GM12878 (cell line): ENCODE measurements around the gene CRX. TPM values are rescaled to one million over a fixed set of nuclear protein-coding genes. Genes with fewer than 3 reads are reported as not detected.

Source experiments
- ATAC-seq: fragments of 200-7000 bp; cut with Tn5 transposase; 3 replicates; pipeline ENCODE4 v1.9.1; 2020; ENCODE audit warnings: mild to moderate bottlenecking, moderate library complexity
- BruUV-seq: library from RNA; stranded (reverse); fragments of 400-500 nt; replicated peaks from 2 replicates; lab custom pipeline; 2021; lab: Mats Ljungman, UMichigan
- CTCF ChIA-PET: fragments of 300-600 bp; sonication (Branson Sonifier 250); formaldehyde crosslinking; extraction: SDS; loops from one replicate; lab custom pipeline; 2021; ENCODE audit warnings: inconsistent platforms; lab: Yijun Ruan, JAX
- POLR2A ChIA-PET: fragments of 350-600 bp; formaldehyde crosslinking; extraction: SDS; loops from one replicate; lab custom pipeline; 2021; ENCODE audit warnings: inconsistent platforms; lab: Charles Lee
- RAD21 ChIA-PET: fragments of 300-600 bp; sonication (Branson Sonifier 250); formaldehyde crosslinking; loops from one replicate; lab custom pipeline; 2023; ENCODE audit warnings: antibody characterized with exemption; ENCODE audit not compliant: unreplicated experiment; lab: Charles Lee
- SMC1A ChIA-PET: fragments of 300-600 bp; sonication (Branson Sonifier 250); formaldehyde crosslinking; loops from one replicate; lab custom pipeline; 2023; ENCODE audit not compliant: unreplicated experiment, uncharacterized antibody; lab: Charles Lee
- DNase-seq: peaks from one replicate; pipeline ENCODE4 v3.0.0-alpha.2; 2011; ENCODE audit warnings: low read depth, low spot score
- FAIRE-seq: peaks from 3 replicates; lab custom pipeline; 2011; peaks lifted over from hg19 to GRCh38; lab: Jason Lieb, UNC
- H2AFZ ChIP-seq: 2 replicates; pipeline ENCODE4 v1.6.0; 2011; ENCODE audit warnings: low read depth, low read length, control low read depth; ENCODE audit not compliant: control insufficient read depth
- H3K27ac ChIP-seq: 2 replicates; pipeline ENCODE4 v1.5.1; 2011; ENCODE audit warnings: control low read depth; ENCODE audit not compliant: control insufficient read depth, insufficient read depth
- H3K27me3 ChIP-seq, 2 experiments: replicated peaks in 1 of 2; 2 replicates each; pipeline versions ENCODE4 v1.6.0 to v1.6.1; 2011; ENCODE audit warnings: low read length in 1 of 2; ENCODE audit not compliant: control insufficient read depth in 2 of 2, insufficient read depth in 2 of 2
- H3K36me3 ChIP-seq, 2 experiments: 2 replicates each; pipeline ENCODE4 v1.5.1; 2011; ENCODE audit warnings: low read length in 1 of 2; ENCODE audit not compliant: control insufficient read depth in 2 of 2, insufficient read depth in 2 of 2
- H3K4me1 ChIP-seq: 2 replicates; pipeline ENCODE4 v1.6.1; 2011; ENCODE audit warnings: mild to moderate bottlenecking, low read length, moderate library complexity, mixed read lengths; ENCODE audit not compliant: control insufficient read depth, insufficient read depth
- H3K4me2 ChIP-seq: 2 replicates; pipeline ENCODE4 v1.6.0; 2011; ENCODE audit warnings: control low read depth; ENCODE audit not compliant: control insufficient read depth, insufficient read depth
- H3K4me3 ChIP-seq: fragments of 200-600 bp; sonication (generic); 2 replicates; pipeline ENCODE4 v1.5.1; 2016
- H3K79me2 ChIP-seq: 2 replicates; pipeline ENCODE4 v1.6.0; 2011; ENCODE audit warnings: low read length; ENCODE audit not compliant: control insufficient read depth, insufficient read depth
- H3K9ac ChIP-seq: 2 replicates; pipeline ENCODE4 v1.8.0; 2011; ENCODE audit warnings: low read length, control low read depth, mixed read lengths; ENCODE audit not compliant: control insufficient read depth, insufficient read depth
- H3K9me3 ChIP-seq: replicated peaks from 3 replicates; pipeline ENCODE4 v1.5.1; 2011; ENCODE audit warnings: mild to moderate bottlenecking, low read length; ENCODE audit not compliant: control insufficient read depth, insufficient read depth
- H4K20me1 ChIP-seq: 2 replicates; pipeline ENCODE4 v1.6.0; 2011; ENCODE audit not compliant: control insufficient read depth, insufficient read depth
- ASH2L ChIP-seq: fragments of 300-600, 200-600 bp; sonication (generic); IDR thresholded peaks from 2 replicates; pipeline ENCODE4 v1.6.1; 2017; ENCODE audit warnings: low read depth, mild to moderate bottlenecking, borderline replicate concordance
- CHD1 ChIP-seq: IDR thresholded peaks from 2 replicates; pipeline ENCODE4 v1.6.1; 2012; ENCODE audit warnings: low read depth, low read length, improper control_type of control experiment
- CHD4 ChIP-seq: fragments of 200-600 bp; sonication (generic); IDR thresholded peaks from 2 replicates; pipeline ENCODE4 v1.6.1; 2016; ENCODE audit warnings: mild to moderate bottlenecking
- EP300 ChIP-seq, 2 experiments: fragments of 150-350 bp in 1 of 2; IDR thresholded peaks; 2 replicates each; pipeline ENCODE4 v1.6.1; 2011 to 2012; ENCODE audit warnings: low read depth in 2 of 2, low read length in 2 of 2, borderline replicate concordance in 1 of 2, improper control_type of control experiment in 1 of 2, inconsistent platforms in 1 of 2; ENCODE audit not compliant: control insufficient read depth in 1 of 2
- ESRRA ChIP-seq: IDR thresholded peaks from 2 replicates; pipeline ENCODE4 v1.6.1; 2012; ENCODE audit warnings: mild to moderate bottlenecking, low read length, improper control_type of control experiment
- ETV6 ChIP-seq, 2 experiments: fragments of 450-650 bp in 1 of 2; IDR thresholded peaks in 1 of 2; conservative IDR thresholded peaks in 1 of 2; 2 replicates each; pipeline ENCODE4 v1.6.1; 2014; ENCODE audit warnings: antibody characterized with exemption in 1 of 2, borderline replicate concordance in 1 of 2, low read depth in 1 of 2, mild to moderate bottlenecking in 1 of 2, moderate library complexity in 1 of 2
- GABPA ChIP-seq: IDR thresholded peaks from 2 replicates; pipeline ENCODE4 v1.6.1; 2014; ENCODE audit warnings: antibody characterized with exemption, low read depth, mild to moderate bottlenecking, inconsistent platforms
- IKZF2 ChIP-seq, 2 experiments: fragments of 450-650 bp; IDR thresholded peaks; 2 replicates each; pipeline ENCODE4 v1.6.1; 2017; ENCODE audit warnings: mild to moderate bottlenecking in 2 of 2, moderate library complexity in 2 of 2
- JUND ChIP-seq: IDR thresholded peaks from 2 replicates; pipeline ENCODE4 v1.6.1; 2012; ENCODE audit warnings: low read depth, mild to moderate bottlenecking, low read length, improper control_type of control experiment, moderate library complexity
- MEF2B ChIP-seq: fragments of 450-650 bp; IDR thresholded peaks from 2 replicates; pipeline ENCODE4 v1.6.1; 2018; ENCODE audit warnings: mild to moderate bottlenecking, moderate library complexity; ENCODE audit not compliant: partially characterized antibody, poor library complexity, severe bottlenecking
- MXI1 ChIP-seq: fragments of 150-350 bp; IDR thresholded peaks from 2 replicates; pipeline ENCODE4 v1.6.1; 2011; ENCODE audit warnings: low read depth, mild to moderate bottlenecking, inconsistent platforms, low read length, improper control_type of control experiment
- POLR2A ChIP-seq: IDR thresholded peaks from 2 replicates; pipeline ENCODE4 v1.6.1; 2011; ENCODE audit warnings: low read depth, mild to moderate bottlenecking, low read length
- SRF ChIP-seq, 2 experiments: IDR thresholded peaks; 2 replicates each; pipeline ENCODE4 v1.6.1; 2011; ENCODE audit warnings: low read depth in 2 of 2, low read length in 2 of 2, mild to moderate bottlenecking in 1 of 2, moderate library complexity in 1 of 2
- TCF12 ChIP-seq: IDR thresholded peaks from 2 replicates; pipeline ENCODE4 v1.6.1; 2011; ENCODE audit warnings: low read depth, mild to moderate bottlenecking, low read length
- YBX1 ChIP-seq: fragments of 450-650 bp; IDR thresholded peaks from 2 replicates; pipeline ENCODE4 v1.6.1; 2016; ENCODE audit warnings: antibody characterized with exemption
- ZNF207 ChIP-seq: fragments of 450-650 bp; IDR thresholded peaks from 2 replicates; pipeline ENCODE4 v1.6.1; 2014; ENCODE audit warnings: antibody characterized with exemption, mild to moderate bottlenecking, borderline replicate concordance
- WGBS: methylation state at CpG from one replicate; pipeline ENCODE4 v1.1.6; 2016; ENCODE audit warnings: low lambda C conversion rate; ENCODE audit not compliant: insufficient replicate concordance, insufficient coverage; ENCODE audit errors: missing lambda C conversion rate; 5-methylcytosine and 5-hydroxymethylcytosine counted together
- in situ Hi-C: fragments of 300-500 bp; cut with MboI; formaldehyde crosslinking; loops from 9 replicates; pipeline ENCODE4 v1.14.3; 2018; ENCODE audit warnings: mixed read lengths
- intact Hi-C: fragments of 100-400 bp; cut with micrococcal nuclease; formaldehyde crosslinking; loops from one replicate; pipeline ENCODE4 v1.14.2; 2022; ENCODE audit not compliant: unreplicated experiment
- polyA plus RNA-seq, 11 experiments: library from polyadenylated mRNA; depleted of rRNA in 4 of 11; unstranded in 6 of 11; stranded (reverse) in 5 of 11; fragments of >200 nt; fragmentation: Nextera tagmentation in 4 of 11; fragmentation: Illumina TruSeq in 1 of 11; extraction: Ambion mirVana in 4 of 11; extraction: Trizol in 1 of 11; gene quantifications; 1 replicate in 1 of 11; 2 replicates in 10 of 11; pipeline versions ENCODE4 v1.2.1 to v1.2.3, GENCODE V29; 2011 to 2016; ENCODE audit warnings: inconsistent platforms in 2 of 11, missing spikeins in 2 of 11, low read depth in 1 of 11
- total RNA-seq, 4 experiments: library from RNA; depleted of rRNA in 3 of 4; stranded (reverse); fragments of >200 nt in 3 of 4; fragmentation: Illumina TruSeq in 1 of 4; extraction: Trizol in 1 of 4; gene quantifications; 2 replicates each; pipeline versions ENCODE4 v1.2.1 to v1.2.3, GENCODE V29; 2013 to 2021
- TF ChIP-seq, protein P1 (sequence below): fragments of 450-650 bp; IDR thresholded peaks from 2 replicates; pipeline ENCODE4 v1.6.1; 2016; ENCODE audit warnings: mild to moderate bottlenecking
- TF ChIP-seq, protein P2 (sequence below): fragments of 450-650 bp; formaldehyde crosslinking; IDR thresholded peaks from 2 replicates; pipeline ENCODE4 v1.5.0; 2022; ENCODE audit warnings: mild to moderate bottlenecking, missing genetic modification characterization
- TF ChIP-seq, protein P3 (sequence below): fragments of 150-350 bp; IDR thresholded peaks from 2 replicates; pipeline ENCODE4 v1.6.1; 2014; ENCODE audit warnings: mild to moderate bottlenecking, low read depth, low read length

CRX gene
- total and polyA plus RNA-seq, 10 of the 15 experiments (the other 5 are each of a cell fraction or from before 2014, with no cell fraction given): not detected

DNA sequence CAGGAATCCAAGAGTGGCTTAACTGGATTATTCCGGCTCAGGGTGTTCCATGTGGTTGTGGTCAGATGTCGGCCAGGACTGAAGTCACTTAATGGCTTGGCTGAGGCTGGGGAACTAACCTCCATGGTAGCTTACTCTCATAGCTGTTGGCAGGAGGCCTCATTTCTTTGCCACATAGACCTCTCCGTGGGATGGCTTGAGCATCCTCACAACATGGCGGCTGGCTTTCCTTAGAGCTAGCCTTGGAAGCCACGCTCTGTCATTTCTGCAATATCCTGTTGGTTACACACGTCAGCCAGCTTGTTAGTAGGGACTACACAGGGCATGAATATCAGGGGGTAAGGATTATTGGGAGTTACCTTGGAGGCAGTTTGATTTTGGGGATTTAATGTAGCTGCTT, 5.1 kb downstream of the CRX start (continued):
- TF ChIP-seq, protein P1, sequence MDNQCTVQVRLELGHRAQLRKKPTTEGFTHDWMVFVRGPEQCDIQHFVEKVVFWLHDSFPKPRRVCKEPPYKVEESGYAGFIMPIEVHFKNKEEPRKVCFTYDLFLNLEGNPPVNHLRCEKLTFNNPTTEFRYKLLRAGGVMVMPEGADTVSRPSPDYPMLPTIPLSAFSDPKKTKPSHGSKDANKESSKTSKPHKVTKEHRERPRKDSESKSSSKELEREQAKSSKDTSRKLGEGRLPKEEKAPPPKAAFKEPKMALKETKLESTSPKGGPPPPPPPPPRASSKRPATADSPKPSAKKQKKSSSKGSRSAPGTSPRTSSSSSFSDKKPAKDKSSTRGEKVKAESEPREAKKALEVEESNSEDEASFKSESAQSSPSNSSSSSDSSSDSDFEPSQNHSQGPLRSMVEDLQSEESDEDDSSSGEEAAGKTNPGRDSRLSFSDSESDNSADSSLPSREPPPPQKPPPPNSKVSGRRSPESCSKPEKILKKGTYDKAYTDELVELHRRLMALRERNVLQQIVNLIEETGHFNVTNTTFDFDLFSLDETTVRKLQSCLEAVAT: no peak
- no peak for TF ChIP-seq ESRRA
- TF ChIP-seq MXI1: no peak
- TF ChIP-seq ZNF207: no peak

DNA sequence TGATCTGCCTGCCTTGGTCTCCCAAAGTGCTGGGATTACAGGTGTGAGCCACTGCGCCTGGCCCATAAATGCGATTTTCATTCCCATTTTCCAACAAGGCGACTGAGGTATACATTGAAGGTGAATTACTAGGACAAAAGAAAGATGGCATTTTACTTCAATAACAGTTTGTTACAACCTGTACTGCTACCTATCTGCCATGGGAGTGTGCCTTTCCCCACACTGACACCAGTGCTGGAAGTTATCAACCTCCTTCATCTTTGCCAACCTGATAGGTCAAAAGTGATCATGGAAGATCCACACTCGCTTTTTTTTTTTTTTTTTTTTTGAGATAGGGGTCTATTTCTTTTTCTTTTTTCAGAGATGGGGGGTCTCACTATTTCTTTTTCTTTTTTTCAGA, 11.0 kb downstream of the CRX start:
- Histone ChIP-seq H3K27ac (no peak overlapping the region), H4K20me1 (no peaks in the 10 kb centered on the region), H3K79me2 (no peaks in the 10 kb centered on the region), H3K27me3 (no peaks in the 10 kb centered on the region), H3K9me3 (no peaks in the 10 kb centered on the region), H3K4me2 (no peak overlapping the region), H2AFZ (no peak overlapping the region), H3K9ac (no peak overlapping the region), H3K4me1 (no peaks in the 10 kb centered on the region), H3K4me3 (no peak overlapping the region), H3K36me3 (no peaks in the 10 kb centered on the region)
- ATAC-seq (no peak), DNase-seq (no peak), FAIRE-seq (no peak)
- ChIA-PET SMC1A (no interaction called here), RAD21 (no interaction called here), CTCF (no interaction called here), POLR2A (no interaction called here)
- in situ Hi-C loops (no loop called here), intact Hi-C loops (no loop called here)
- WGBS: 68% methylated on average over 4 of the region's 4 CpGs
- no TSS peak for BruUV-seq
- no peak for TF ChIP-seq ETV6 (conservative IDR thresholded peaks at IDR 0.05 in 1 of 2, IDR thresholded peaks at IDR 0.05 in 1 of 2; ENCODE audit: borderline replicate concordance in 1 of 2, low read depth in 1 of 2)
- TF ChIP-seq CHD1: no peak
- no peak for TF ChIP-seq GABPA
- TF ChIP-seq SRF (IDR thresholded peaks at IDR 0.05; ENCODE audit: low read depth in 2 of 2, low read length in 2 of 2): no peak
- no peak for TF ChIP-seq ASH2L
- TF ChIP-seq, protein P2, sequence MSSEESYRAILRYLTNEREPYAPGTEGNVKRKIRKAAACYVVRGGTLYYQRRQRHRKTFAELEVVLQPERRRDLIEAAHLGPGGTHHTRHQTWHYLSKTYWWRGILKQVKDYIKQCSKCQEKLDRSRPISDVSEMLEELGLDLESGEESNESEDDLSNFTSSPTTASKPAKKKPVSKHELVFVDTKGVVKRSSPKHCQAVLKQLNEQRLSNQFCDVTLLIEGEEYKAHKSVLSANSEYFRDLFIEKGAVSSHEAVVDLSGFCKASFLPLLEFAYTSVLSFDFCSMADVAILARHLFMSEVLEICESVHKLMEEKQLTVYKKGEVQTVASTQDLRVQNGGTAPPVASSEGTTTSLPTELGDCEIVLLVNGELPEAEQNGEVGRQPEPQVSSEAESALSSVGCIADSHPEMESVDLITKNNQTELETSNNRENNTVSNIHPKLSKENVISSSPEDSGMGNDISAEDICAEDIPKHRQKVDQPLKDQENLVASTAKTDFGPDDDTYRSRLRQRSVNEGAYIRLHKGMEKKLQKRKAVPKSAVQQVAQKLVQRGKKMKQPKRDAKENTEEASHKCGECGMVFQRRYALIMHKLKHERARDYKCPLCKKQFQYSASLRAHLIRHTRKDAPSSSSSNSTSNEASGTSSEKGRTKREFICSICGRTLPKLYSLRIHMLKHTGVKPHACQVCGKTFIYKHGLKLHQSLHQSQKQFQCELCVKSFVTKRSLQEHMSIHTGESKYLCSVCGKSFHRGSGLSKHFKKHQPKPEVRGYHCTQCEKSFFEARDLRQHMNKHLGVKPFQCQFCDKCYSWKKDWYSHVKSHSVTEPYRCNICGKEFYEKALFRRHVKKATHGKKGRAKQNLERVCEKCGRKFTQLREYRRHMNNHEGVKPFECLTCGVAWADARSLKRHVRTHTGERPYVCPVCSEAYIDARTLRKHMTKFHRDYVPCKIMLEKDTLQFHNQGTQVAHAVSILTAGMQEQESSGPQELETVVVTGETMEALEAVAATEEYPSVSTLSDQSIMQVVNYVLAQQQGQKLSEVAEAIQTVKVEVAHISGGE (CRISPR knock-in tag): no peak
- TF ChIP-seq YBX1: no peak
- no peak for TF ChIP-seq ESRRA
- TF ChIP-seq CHD4: no peak
- no peak for TF ChIP-seq EP300 (IDR thresholded peaks at IDR 0.05; ENCODE audit: borderline replicate concordance in 1 of 2, control insufficient read depth in 1 of 2, low read depth in 2 of 2, low read length in 2 of 2)
- no peak for TF ChIP-seq JUND
- no peak for TF ChIP-seq POLR2A
- TF ChIP-seq IKZF2 (IDR thresholded peaks at IDR 0.05): no peak
- TF ChIP-seq MEF2B: no peak
- TF ChIP-seq, protein P3, sequence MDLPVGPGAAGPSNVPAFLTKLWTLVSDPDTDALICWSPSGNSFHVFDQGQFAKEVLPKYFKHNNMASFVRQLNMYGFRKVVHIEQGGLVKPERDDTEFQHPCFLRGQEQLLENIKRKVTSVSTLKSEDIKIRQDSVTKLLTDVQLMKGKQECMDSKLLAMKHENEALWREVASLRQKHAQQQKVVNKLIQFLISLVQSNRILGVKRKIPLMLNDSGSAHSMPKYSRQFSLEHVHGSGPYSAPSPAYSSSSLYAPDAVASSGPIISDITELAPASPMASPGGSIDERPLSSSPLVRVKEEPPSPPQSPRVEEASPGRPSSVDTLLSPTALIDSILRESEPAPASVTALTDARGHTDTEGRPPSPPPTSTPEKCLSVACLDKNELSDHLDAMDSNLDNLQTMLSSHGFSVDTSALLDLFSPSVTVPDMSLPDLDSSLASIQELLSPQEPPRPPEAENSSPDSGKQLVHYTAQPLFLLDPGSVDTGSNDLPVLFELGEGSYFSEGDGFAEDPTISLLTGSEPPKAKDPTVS: no peak
- no peak for TF ChIP-seq TCF12
